IPS DF 6.9 (cell line): ENCODE data around the gene PHRF1.

Experiments used
- DNase-seq: peaks from one replicate; pipeline ENCODE4 v3.0.0-alpha.2; 2013; ENCODE audit warnings: low read depth, low spot score
- H3K27ac ChIP-seq: one replicate; pipeline ENCODE4 v1.5.1; 2013; ENCODE audit warnings: low read length, control low read depth
- H3K27me3 ChIP-seq: 2 replicates; pipeline ENCODE4 v1.6.1; 2013; ENCODE audit warnings: mild to moderate bottlenecking, low read length; ENCODE audit not compliant: control insufficient read depth, insufficient read depth
- H3K36me3 ChIP-seq: 2 replicates; pipeline ENCODE4 v1.6.1; 2013; ENCODE audit warnings: low read length; ENCODE audit not compliant: control insufficient read depth, insufficient read depth
- H3K4me1 ChIP-seq: 2 replicates; pipeline ENCODE4 v1.6.1; 2013; ENCODE audit warnings: low read length; ENCODE audit not compliant: control insufficient read depth, insufficient read depth
- H3K4me3 ChIP-seq: 2 replicates; pipeline ENCODE4 v1.5.1; 2013; ENCODE audit warnings: mild to moderate bottlenecking, low read length
- H3K9me3 ChIP-seq: 2 replicates; pipeline ENCODE4 v1.6.1; 2013; ENCODE audit warnings: low read length, inconsistent platforms; ENCODE audit not compliant: control insufficient read depth, insufficient read depth
- WGBS: extraction: QIAGEN DNeasy Blood & Tissue Kit; methylation state at CpG from one replicate; pipeline ENCODE4 v1.1.7; 2013; ENCODE audit warnings: mixed read lengths, missing lambda C conversion rate; ENCODE audit not compliant: insufficient read length, insufficient coverage; 5-methylcytosine and 5-hydroxymethylcytosine counted together

PHRF1 gene

DNA sequence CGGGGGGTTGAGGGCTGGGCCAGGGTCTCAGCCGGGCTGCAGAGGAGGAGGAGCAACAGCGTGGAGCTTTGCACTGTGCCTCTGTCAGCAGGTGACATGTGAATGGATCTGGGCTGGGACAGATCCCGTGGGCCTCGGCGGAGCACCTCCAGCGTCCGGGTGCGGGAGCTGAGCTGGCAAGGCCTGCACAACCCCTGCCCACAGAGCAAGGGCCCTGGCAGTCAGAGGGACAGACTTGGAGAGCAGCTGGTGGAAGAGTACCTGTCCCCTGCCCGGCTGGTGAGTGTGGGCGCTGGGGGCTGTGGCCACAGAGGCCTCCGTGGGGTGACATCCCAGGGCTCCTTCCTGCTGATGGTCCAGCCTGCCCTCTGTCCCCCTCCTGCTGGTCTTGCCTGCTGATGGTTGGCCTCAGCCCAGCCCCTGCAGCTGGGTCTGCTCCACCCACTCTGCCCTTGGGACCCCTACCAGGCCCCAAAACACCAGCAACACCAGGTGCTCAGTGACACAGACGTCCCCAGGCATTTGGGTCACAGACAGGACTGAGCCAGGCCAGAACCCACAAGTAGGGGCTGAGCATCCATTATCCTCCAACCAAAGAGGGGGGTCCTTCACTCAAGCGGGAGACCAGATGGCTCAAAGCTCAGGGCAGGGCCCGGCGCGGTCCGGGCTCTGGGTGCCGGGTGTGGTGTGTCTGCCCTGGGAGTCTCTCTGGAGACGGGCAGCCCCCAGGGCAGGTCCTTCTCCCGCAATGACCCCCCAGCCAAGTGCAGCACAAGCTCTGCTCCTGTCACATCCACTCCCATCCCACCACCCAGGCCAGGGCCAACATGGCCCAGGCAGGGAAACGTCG is 35.5 kb upstream of the PHRF1 start:
- Histone ChIP-seq H3K4me1 (peaks cover 9% of the 10 kb centered on the region), H3K4me3 (no peak overlapping the region), H3K27me3 (no peaks in the 10 kb centered on the region; the same call in 1 of the 2 replicates), H3K9me3 (no peaks in the 10 kb centered on the region), H3K27ac (no peak overlapping the region), H3K36me3 (no peaks in the 10 kb centered on the region; the same call in 1 of the 2 replicates)
- no peak for DNase-seq
- WGBS = no CpG with 5 or more reads among the region's 23 CpGs

DNA sequence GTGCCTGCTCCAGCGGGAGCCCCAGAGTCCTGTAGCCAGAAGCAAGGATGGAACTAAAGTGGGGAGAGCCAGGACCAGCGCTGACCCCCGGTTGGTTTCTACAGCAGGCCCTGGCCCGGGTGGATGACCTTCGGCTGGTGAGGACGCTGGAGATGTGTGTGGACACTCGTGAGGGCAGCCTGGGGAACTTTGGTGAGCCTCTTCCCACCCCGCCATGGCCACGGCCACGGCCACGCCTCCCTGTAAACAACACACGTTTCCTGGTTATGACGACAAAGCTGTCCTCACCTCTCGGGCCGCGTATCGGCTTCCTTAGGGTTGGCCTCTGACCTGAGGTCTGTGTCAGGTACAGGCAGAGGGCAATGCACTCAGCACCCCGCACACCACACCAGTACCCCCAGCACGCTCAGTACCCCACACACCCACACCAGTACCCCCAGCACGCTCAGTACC is 34.8 kb upstream of the PHRF1 start:
- no peak overlapping the region for H3K4me3 ChIP-seq
- H3K36me3 ChIP-seq = no peaks in the 10 kb centered on the region; the same call in 1 of the 2 replicates
- no CpG with 5 or more reads among the region's 20 CpGs for WGBS

DNA sequence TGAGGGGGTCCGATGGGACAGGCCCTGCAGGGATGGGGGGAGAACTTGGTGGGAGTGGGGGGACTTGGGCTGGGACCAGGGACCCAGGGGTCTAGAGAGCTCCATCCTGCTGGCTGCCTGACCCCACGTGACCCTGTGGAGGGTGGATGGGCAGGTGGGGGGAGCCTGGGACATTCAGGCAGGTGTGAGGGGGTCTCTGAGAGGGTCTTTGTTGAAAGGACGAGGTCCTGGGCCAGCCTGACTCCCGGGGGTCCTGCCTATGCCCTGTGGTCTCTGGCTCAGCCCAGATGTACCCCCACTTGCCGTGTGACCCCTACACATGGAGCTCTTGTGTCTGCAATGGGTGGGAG is 31.5 kb upstream of the PHRF1 start:
- no peak for DNase-seq
- Histone ChIP-seq H3K9me3 (no peaks in the 10 kb centered on the region), H3K27me3 (no peaks in the 10 kb centered on the region), H3K36me3 (no peaks in the 10 kb centered on the region), H3K4me3 (no peak overlapping the region), H3K4me1 (no peaks in the 10 kb centered on the region), H3K27ac (no peak overlapping the region)
- no CpG with 5 or more reads among the region's 5 CpGs for WGBS

More for the DNA sequence above, 34.8 kb upstream of the PHRF1 start:
- Histone ChIP-seq H3K27me3 (no peaks in the 10 kb centered on the region; the same call in 1 of the 2 replicates), H3K27ac (no peak overlapping the region), H3K4me1 (peaks cover 9% of the 10 kb centered on the region), H3K9me3 (no peaks in the 10 kb centered on the region)
- DNase-seq = no peak

DNA sequence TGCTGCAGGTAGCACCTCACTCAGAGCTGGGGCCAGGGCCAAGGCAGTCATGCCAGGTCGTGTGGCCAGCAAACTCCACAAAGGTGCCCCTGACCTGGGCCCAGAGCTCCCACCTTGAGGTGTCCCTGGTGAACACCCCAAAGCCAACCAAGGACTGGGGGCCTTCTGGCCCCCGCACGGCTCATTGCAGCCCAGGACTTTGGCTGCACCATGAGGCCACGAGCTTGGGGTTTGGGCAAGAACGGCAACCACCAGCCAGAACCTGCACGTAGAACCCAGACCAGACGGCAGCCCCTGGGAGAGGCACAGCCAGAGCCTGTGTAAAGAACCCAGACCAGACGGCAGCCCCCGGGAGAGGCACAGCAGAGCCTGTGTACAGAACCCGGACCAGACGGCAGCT is 31.1 kb upstream of the PHRF1 start:
- no peaks in the 10 kb centered on the region for H3K4me1 ChIP-seq
- no peaks in the 10 kb centered on the region for H3K36me3 ChIP-seq
- H3K27ac ChIP-seq = no peak overlapping the region
- WGBS = no CpG with 5 or more reads among the region's 11 CpGs
- H3K4me3 ChIP-seq = no peak overlapping the region
- no peaks in the 10 kb centered on the region for H3K27me3 ChIP-seq
- no peaks in the 10 kb centered on the region for H3K9me3 ChIP-seq
- no peak for DNase-seq

DNA sequence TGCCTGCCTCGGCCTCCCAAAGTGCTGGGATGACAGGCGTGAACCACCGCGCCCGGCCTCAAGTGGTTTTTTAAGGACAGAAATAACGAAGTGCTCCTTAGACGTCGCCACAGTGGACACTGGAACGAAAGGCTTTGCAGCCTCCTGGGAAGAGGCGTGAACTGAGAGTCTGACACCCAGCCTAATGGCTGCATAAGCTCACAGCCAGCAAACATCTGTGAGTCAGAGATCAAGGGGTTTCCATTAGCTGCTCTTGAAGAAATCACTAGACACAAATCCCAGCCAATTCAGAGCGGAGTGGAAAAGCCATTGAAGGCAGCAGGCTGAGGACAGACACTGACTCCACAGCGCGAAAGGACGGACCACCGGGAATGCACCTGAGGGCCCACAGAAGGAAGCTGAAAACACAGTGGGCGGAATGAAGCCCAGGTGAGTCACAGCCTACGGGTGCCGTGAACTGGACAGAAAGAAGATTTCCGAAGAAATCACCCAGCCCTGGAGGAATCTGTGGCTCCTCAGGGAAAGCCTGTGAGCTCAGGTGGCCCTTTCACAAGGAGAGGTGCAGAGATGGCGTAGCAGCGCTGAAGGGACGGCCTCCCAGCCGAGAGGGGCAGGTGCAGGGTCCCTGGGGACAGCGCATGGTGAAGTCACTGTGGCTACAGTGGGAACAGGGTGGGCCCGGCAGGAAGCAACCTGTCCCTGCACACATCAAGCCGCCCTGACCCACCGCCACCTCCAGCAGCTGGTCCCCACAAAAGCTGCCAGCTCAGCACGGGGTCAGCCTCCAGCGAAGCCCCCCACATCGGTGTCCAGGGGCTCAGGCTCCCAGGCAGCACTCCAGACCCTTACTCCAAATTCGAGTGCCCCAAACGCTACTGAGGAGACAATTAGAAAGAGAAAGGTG is 27.3 kb upstream of the PHRF1 start:
- Histone ChIP-seq H3K27ac (no peak overlapping the region), H3K9me3 (no peaks in the 10 kb centered on the region), H3K27me3 (no peaks in the 10 kb centered on the region), H3K4me1 (no peaks in the 10 kb centered on the region), H3K4me3 (no peak overlapping the region), H3K36me3 (no peaks in the 10 kb centered on the region)
- no CpG with 5 or more reads among the region's 32 CpGs for WGBS
- DNase-seq = no peak

DNA sequence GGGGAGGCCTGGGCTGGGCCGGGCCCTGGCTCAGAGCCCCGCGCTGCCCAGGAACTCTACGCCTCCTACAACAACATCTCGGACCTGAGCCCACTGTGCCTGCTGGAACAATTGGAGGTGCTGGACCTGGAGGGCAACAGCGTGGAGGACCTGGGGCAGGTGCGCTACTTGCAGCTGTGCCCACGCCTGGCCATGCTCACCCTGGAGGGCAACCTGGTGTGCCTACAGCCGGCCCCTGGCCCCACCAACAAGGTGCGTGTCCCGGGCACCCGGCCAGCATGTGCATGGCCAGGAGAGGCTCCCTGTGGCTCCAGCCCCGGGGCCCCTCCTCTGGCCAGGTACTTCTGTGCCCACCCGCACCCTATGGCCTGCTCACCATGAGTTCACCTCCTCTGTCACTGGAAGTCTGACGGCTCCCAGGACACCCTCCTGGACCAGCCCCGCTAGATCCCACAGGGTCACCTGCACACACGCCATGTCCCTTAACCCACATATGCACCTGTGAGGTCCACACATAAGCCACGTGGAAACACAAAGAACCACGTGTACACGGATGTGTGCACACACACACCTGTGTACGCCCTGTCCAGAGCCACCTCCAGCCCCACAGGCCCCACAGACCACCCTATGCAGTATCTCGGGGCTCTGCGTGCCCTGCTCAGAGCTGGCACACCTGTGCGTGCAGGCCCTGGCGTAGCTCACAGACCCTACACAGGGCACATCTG is 26.1 kb upstream of the PHRF1 start:
- H3K4me1 ChIP-seq = peaks cover 1% of the 10 kb centered on the region; the same call in 1 of the 2 replicates
- no peak overlapping the region for H3K4me3 ChIP-seq
- no peak for DNase-seq
- no peaks in the 10 kb centered on the region for H3K36me3 ChIP-seq
- H3K9me3 ChIP-seq = no peaks in the 10 kb centered on the region
- H3K27ac ChIP-seq = no peak overlapping the region
- no CpG with 5 or more reads among the region's 25 CpGs for WGBS
- H3K27me3 ChIP-seq = no peaks in the 10 kb centered on the region

DNA sequence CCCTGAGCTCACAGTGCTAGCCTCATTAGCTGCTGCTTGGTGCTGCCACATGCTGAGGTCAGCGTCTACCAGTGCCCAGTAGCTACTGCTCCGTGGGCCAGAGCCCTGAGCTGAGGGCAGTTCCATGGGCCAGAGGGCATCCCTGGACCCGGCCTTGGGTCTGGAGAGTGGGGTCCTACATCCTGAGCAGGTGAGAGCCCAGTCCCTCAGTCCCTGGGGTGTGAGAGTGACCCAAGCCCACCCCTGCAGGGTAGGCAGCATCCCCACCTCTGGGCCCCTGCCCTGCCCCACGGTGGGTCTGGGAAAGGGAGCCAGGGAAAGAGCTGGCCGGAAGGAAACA is 25.6 kb upstream of the PHRF1 start:
- no peak for DNase-seq
- H3K27me3 ChIP-seq = no peaks in the 10 kb centered on the region
- no peak overlapping the region for H3K4me3 ChIP-seq
- H3K36me3 ChIP-seq = no peaks in the 10 kb centered on the region
- no peak overlapping the region for H3K27ac ChIP-seq
- no CpG with 5 or more reads among the region's 5 CpGs for WGBS
- H3K4me1 ChIP-seq = peaks cover 1% of the 10 kb centered on the region; the same call in 1 of the 2 replicates
- H3K9me3 ChIP-seq = no peaks in the 10 kb centered on the region

DNA sequence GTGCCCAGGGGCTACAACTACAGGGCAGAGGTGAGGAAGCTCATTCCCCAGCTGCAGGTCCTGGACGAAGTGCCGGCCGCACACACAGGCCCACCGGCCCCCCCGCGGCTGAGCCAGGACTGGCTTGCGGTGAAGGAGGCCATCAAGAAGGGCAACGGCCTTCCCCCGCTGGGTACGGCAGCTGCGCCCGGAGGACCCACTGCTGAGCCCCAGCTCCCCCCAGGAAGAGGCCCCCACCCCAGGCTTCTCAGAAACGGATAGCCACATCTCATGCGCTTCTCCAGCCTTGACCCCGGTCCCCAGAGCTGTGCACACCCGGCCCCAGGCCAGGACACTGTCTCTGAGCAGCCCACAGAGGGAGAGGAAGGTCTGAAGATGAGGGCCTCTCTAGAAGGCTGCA is 25.1 kb upstream of the PHRF1 start:
- no CpG with 5 or more reads among the region's 16 CpGs for WGBS
- no peak for DNase-seq
- peaks cover 2% of the 10 kb centered on the region; the same call in 1 of the 2 replicates for H3K4me1 ChIP-seq

DNA sequence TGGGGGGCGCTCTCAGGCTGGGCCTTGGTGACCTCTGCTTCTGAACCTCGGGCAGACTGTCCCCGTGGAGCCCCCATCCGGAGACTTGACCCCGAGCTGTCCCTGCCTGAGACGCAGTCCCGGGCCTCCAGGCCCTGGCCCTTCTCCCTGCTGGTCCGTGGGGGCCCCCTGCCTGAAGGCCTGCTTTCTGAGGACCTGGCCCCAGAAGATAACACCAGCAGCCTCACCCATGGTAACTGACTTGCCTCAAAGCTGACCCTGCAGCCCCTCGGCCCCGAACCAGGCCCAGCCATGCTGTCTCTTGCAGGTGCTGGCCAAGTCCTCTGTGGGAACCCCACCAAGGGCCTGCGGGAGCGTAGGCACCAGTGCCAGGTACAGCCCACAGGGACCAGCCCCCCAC is 24.7 kb upstream of the PHRF1 start:
- Histone ChIP-seq H3K4me1 (peaks cover 5% of the 10 kb centered on the region; the same call in 1 of the 2 replicates), H3K27me3 (peaks cover 6% of the 10 kb centered on the region; the same call in 1 of the 2 replicates), H3K9me3 (no peaks in the 10 kb centered on the region), H3K4me3 (no peak overlapping the region), H3K36me3 (no peaks in the 10 kb centered on the region), H3K27ac (no peak overlapping the region)
- WGBS = no CpG with 5 or more reads among the region's 12 CpGs
- no peak for DNase-seq

More for the DNA sequence above, 25.1 kb upstream of the PHRF1 start:
- Histone ChIP-seq H3K27ac (no peak overlapping the region), H3K36me3 (no peaks in the 10 kb centered on the region), H3K9me3 (no peaks in the 10 kb centered on the region), H3K27me3 (peaks cover 1% of the 10 kb centered on the region; the same call in 1 of the 2 replicates), H3K4me3 (no peak overlapping the region)
